Measurements from ENCODE around the gene KAT6B.

Gene KAT6B

GRCh38 chr10:74983383-74983782, 157.0 kb downstream of the KAT6B start:
- no peak for DNase-seq (ENCODE audit: low read depth in 2 of 2)

DNA sequence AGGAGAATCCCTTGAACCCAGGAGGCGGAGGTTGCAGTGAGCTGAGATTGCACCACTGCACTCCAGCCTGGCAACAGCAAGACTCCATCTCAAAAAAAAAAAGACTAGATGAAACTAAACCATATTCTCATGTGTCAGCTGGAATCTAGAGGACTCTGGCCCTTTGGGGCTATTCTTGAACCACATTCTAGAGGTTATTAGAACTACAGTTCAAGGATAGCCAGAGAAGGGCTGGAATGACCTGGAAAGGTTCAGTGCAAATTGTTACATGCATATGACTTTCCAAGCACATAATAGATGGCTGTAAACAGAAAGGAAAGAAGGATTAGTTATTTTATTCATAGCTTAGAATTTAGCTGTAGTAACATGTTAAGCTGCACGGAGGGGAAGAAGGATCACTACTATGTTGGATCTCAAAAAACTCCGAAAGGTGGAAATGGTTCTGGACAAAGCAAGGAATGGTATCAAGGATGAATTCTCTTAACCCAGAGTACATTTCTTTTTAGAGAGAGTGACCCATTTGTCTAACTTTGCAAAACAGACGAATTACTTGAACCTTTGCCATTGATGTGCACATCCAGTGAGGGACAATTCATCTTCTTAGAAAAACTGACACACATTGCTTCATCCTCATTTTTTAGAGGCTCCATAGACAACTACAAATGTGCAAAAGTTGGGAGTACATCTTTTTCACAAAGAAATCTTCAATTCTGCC, 161.1 kb downstream of the KAT6B start:
- no peak for DNase-seq (ENCODE audit: low read depth in 2 of 2)

GRCh38 chr10:74988054-74988775, 161.8 kb downstream of the KAT6B start:
- no peak for DNase-seq (ENCODE audit: low read depth in 2 of 2)

DNA sequence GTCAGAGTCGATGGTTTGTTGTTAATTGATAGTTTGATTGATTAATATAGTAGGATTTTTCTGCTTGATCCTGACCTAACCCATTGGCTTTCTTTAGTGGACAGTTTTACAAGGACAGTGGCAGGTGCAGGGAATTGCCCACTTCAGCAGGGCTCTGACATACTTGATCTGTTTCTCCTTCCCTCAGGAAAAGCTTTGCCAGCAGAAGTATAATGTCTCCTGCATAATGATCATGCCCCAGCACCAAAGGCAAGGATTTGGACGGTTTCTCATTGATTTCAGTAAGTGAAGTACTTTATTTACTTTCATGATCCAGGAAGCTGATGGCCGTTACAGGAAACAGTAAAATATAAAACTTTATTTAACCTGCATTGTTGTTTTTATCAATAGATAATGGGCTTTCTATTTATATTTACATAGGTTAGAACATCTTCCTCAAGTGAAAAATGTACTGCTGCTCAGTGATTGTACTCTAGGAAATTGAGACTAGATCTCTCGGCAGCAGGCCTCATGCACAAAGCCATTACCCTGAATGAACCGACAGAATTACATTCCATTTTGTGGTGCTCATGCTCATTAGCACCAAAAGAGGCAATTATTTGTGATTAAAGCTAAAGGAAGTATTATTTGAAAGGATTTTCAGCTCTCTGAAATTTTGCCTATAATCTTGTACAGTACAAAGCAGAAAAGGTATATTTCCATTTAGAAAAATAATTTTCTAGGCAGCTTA, 162.6 kb downstream of the KAT6B start:
- DNase-seq (ENCODE audit: low read depth in 2 of 2), result no peak

GRCh38 chr10:74991435-74991834, 165.0 kb downstream of the KAT6B start:
- no peak for DNase-seq (ENCODE audit: low read depth in 2 of 2)

GRCh38 chr10:74992068-74992467, 165.7 kb downstream of the KAT6B start:
- no peak for DNase-seq (ENCODE audit: low read depth in 2 of 2)

GRCh38 chr10:74993649-74994048, 167.2 kb downstream of the KAT6B start:
- DNase-seq (ENCODE audit: low read depth in 2 of 2), result no peak

DNA sequence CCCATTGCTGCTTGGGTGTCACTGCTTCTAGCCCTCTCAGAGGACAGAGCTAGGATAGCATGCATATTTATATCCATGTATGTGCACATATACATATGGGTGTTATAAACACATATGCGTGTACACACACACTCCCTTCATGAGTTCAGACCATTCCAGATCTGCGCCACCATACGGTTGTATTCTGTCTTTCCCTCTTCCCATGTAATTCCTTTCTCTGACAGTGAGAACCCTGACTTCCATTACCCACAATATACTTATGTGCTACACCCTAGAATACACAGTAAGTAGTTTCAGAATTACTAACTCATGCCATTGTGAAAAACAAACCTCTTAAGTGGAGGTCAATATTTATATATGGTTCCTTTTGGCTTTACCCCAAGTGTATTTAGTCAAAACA, 168.5 kb downstream of the KAT6B start:
- no peak for DNase-seq (ENCODE audit: low read depth in 2 of 2)

DNA sequence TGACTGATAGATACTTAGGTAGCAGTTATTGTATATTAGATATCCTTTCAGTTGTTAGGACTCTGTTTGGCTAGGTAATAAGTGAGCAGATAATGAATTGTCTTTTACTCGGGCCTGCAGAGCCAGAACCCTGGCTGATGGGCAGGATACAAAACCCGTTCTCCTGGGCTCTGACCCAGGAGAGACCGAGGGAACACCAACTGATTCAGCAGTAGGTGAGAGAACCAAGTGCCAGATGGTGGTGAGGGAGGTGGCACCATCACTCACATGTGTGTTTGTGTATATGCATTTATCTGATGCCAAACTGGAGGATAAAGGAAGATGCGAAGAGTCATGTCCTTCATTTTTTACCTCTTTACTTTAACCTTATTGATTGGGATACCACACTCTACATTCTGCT, 169.4 kb downstream of the KAT6B start:
- DNase-seq (ENCODE audit: low read depth in 2 of 2), result no peak

DNA sequence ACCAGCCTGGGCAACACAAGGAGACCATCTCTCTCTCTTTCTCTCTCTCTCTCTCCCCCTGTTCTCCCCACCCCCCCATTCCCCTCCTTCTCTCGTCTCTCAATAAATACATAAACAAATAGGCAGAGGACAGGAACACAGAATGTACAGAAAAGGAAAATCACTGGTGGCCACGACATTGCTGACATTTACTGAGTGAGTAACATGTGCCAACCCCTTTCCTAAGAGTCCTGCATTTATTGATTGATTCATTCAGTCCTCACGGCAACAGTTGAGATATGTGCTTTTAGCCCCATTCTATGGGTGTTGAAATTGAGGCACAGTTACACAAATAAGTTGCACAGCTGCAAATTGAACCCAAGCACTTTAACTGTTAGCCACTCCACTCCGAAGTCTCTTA, 170.8 kb downstream of the KAT6B start:
- no peak for DNase-seq (ENCODE audit: low read depth in 2 of 2)

DNA sequence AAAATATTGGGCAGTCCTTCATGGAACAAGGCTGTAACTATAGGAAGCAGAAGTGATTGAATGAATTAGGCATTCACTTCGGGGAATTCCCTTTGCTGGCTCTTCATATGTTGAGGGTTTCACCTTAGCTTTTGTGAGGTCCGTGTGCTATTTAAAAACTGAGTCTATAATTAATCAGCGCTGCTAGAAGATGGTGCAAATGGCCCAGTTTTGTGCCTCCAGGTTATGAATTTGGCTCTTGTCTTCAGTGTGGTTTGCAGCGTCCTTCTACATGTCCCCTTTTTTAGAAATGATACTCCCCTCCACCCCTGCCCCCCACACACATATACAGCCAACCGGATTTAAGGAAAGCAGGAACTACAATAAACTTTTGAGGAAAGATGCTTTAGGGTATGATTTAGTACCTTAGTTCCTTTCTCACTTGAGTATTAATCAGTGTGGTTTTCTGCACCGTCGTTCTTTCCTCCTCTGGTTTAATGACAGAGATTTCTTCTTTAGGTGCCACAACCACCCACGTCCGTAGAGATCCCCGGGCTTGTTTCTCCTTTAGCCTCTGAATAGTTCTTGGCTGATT, 174.4 kb downstream of the KAT6B start:
- no peak for DNase-seq (ENCODE audit: low read depth in 2 of 2)

DNA sequence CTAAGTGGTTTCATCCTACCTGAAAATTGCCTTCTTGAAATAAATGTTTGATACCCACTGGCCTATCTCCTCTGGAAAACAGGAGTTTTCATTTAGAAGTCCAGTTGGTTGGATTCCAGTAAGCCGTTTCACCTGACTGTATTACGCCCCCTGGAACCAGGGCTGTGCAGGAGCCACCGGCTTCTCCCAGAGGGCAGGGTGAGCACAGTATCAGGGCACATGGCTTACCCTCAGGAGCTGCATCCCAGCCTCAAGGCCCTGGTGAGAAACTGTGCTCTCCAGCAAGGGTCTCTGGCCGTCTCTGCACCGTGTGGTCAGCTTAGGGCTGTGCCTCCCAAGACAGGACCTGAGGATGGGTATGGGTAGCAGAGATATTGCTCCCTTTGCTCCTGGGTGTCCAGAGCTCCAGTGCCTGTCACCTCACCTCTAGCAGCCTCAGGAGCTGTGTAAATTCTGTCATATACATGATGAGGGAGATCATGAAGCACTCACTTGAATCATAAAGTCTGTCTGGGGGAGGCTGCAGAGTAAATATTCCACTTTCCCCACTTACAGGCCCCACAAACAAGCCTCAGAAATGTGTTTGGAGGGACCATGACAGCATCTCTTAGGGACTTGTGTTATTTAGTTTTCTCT, 175.4 kb downstream of the KAT6B start:
- DNase-seq (ENCODE audit: low read depth in 2 of 2), result no peak

- no peak for DNase-seq (ENCODE audit: low read depth in 2 of 2)
Observed at GRCh38 chr10:75002351-75002725, 175.9 kb downstream of the KAT6B start.

DNA sequence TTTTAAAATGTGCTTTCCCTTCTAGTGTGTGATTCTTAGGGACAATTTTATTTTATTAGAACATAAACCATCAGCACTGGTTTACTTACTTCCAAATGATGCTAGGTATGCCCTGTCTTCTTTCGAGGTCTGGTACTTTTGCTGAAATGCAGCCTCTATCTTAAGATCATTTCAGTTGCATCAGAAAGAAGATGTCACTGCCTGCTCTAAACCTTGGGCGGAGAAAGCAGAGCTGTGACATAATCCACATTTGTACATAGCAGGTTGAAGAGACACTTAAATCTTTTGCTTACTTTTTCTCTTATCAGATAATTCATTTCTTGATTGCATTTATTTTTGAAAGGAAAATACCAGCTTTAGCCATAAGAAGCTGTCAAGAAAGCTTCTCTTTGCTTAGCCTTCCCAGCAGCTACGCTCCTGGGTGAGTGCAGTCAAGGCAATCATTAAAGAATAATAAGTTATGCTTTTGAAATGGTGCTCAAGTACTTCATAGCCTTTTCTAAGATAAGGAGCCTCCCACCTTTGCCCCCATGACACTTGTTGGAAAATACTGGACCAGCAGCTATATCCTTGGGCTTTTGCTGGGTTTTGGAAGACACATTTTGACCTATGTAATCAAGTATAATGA, 176.7 kb downstream of the KAT6B start:
- DNase-seq (ENCODE audit: low read depth in 2 of 2), result no peak

- DNase-seq (ENCODE audit: low read depth in 2 of 2), result no peak
Observed at GRCh38 chr10:75003891-75004290, 177.5 kb downstream of the KAT6B start.

DNA sequence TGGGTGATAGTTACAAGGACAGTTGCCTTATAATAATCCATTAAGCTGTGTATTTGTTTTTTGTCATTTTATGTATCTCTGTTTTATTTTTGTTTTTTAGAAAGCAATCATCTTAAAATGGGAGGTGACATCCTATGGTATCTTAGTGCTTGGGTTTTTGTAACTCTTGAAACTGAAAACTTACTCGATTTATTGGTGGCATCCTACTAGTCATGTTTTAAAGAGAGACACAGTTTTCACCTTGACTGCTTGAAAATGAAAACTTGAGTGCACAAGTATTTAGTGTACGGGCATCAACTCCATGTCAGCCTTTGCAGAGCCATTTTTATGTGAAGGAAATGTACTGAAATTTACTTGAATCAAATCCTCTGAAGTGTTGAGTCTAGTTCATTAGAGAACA, 181.2 kb downstream of the KAT6B start:
- no peak for DNase-seq (ENCODE audit: low read depth in 2 of 2)

DNA sequence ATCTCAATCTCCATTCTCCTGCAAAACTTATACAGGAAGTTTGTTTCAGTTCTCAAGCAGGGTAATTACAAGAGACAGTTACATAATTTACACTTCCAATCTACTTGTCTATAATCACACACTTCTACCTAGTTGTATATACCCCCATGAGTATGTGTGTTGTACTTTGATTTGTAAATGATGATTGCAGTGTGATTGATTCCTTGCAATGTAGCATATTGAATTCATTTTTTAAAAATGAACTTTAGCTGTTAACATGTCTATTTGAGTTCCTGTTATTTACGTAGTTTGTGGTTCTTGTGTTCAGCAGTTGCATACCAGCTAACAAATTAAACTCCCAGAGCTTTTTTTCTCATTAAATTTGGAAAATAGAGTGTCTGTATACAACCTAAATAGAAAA, 182.6 kb downstream of the KAT6B start:
- DNase-seq (ENCODE audit: low read depth in 2 of 2), result no peak

DNA sequence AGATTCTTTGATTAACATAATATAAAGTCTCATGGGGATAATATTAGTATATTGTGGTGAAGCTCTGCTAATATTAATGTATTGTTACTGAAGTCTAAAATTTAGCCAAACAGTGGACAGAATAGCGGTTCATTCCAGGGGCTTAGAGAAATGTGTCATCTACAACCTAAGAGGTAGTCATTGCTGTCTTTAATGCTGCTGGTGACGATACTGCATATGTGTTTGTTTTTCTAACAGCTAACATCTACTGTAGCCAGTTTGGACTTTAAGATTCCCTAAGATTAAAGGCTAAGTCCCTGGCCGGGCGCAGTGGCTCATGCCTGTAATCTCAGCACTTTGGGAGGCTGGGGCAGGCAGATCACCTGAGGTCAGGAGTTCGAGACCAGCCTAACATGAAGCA, 183.0 kb downstream of the KAT6B start:
- no peak for DNase-seq (ENCODE audit: low read depth in 2 of 2)

DNA sequence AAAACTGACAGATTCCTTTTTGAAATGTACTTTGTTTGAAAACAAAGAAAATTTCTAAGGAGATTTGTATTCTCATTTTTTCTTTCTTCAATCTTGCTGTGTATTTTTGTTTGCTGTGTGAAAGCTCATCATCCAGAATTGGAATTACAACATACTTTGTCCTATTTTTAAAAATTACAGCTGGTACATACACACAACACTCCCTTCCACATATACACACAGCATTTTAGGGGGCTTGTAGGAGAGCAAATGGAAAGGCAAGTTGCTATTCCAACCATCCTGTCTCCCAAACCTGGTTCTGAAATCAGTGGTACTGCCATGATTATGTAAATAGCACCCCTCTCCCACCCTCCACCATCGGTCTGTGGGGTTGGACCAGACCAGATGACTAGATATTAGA, 184.0 kb downstream of the KAT6B start:
- no peak for DNase-seq (ENCODE audit: low read depth in 2 of 2)

DNA sequence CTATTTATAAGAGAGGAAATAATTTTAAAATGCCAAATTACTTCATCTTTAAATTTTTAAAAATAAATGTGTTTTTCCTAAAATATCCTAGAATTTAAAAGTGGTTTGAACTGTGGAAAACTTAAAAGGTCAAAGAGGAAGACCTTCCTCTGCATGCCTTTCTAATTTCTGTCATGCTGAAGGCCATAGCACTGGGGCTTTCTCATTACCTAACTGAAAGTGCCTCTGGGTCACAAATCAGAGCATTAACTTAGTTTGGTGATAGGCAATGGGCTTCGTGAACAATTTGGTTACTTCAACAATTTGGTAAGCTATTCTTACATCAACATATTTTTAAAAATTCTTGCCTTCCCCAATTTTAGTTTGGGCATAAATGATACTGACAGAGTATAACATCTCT, 184.8 kb downstream of the KAT6B start:
- DNase-seq (ENCODE audit: low read depth in 2 of 2), result no peak

DNA sequence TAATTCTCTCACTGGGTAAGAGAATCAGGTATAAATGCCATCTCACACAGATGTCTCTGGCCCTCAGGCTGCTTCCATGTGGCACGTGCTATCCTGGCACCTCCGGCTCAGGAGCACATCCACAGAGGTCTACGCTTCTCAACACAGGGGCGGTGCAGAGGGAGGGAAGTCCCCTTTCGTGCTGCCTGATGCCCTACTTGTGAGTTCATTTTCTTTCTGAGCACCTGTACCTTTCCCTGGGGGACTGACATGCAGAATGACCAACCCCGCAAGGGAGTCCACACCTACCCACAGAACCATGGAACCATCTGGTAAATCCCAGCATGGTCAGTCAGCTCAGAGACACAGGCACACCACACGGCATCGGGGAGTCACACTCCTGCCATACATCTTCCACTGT, 186.1 kb downstream of the KAT6B start:
- no peak for DNase-seq (ENCODE audit: low read depth in 2 of 2)

DNA sequence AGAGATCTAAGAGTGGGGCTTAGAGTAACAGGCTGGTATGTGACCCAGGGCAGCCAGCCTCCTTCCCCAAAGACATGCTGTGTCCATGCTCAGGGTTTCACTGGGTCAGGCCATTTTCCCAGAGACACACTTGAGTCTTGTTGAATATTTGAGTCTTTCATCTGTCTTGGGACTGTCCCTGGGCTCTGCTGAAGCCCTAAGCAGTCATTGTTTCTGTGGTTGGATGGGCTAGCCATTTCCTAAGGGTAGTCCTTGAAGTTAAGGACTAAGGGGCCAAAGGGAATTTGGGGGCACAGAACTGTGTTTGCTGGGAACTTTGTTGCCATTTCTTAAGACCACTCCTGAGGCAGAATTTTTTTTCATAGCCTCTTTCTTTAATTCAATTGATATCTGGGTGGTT, 186.6 kb downstream of the KAT6B start:
- DNase-seq (ENCODE audit: low read depth in 2 of 2), result no peak
